NCI-H2171 treated with DMSO at 0.1 percent for 48 hours (cell line): ENCODE results near the gene GOLGA6C.
"Not testable (repeated sequence)": the region's sequence is repeated elsewhere in the genome, so short reads cannot be mapped to it uniquely, and the experiment has no call there.

Experiments
- DNase-seq: peaks from one replicate; lab custom pipeline; 2025; lab: John Stamatoyannopoulos, UW

GOLGA6C gene

GRCh38 chr15:75258620-75259343 is 648 bp downstream of the GOLGA6C start:
- DNase-seq: not testable (repeated sequence)

- DNase-seq: not testable (repeated sequence)
Observed at GRCh38 chr15:75259873-75260272, 1.7 kb downstream of the GOLGA6C start.

- DNase-seq: not testable (repeated sequence)
Observed at GRCh38 chr15:75273751-75274359, 15.7 kb downstream of the GOLGA6C start.

DNA sequence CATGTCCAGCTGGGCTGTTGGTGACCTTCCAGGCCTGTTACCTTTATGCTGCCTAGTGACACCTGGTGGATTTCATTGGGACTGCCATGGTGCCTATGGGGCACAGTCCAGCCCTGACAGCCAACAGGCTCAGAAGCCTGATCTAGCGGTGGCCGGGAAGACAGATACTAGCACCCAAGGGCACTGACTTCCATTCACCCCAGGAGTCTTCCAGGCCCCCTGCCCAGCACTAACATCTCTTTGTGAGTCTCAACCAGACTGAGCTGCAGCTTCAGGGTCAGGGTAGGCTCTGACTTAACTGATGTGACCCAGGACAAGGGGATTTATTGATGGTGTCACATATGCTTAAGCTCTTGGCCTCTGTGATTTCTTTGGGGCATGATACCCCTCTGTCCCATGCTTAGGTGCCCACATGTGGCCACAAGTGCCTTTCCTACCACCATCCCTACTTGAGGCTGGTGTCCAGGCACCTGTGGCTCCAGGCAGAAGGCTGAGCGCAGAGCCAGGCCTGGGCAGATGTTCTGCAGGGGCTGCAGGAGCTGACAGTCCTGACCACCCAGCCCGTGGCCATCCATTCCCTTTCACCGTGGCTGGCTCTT is 16.5 kb downstream of the GOLGA6C start:
- DNase-seq: not testable (repeated sequence)

DNA sequence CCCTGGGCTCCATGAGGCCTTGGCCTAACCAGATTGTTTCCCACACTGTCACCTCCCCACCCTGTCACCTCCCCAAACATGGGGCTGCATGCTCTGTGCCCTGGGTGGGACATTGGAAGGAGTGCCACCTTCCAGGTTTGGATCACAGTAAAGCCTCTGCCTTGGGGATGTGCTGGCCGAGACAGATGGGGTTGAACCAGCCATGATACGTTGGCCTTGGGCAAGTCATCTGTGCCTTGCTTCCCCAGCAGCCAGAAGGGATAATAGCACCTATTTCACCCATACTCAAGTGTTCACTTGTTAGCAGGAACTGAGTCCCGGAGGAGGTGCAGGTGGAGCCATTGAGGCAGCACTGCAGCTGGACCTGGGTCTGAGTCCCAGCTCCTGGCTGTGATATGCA is 17.5 kb downstream of the GOLGA6C start:
- not testable (repeated sequence) for DNase-seq

GRCh38 chr15:75278497-75278896 is 20.4 kb downstream of the GOLGA6C start:
- DNase-seq: not testable (repeated sequence)

GRCh38 chr15:75282572-75282971 is 24.4 kb downstream of the GOLGA6C start, which contains the start of gene GOLGA6D:
Gene GOLGA6D (plus strand): TSS chr15:75282835. CDS start chr15:75282876, 41 bp downstream.
- DNase-seq: not testable (repeated sequence)

- DNase-seq: not testable (repeated sequence)
Observed at GRCh38 chr15:75284152-75284551, 26.0 kb downstream of the GOLGA6C start.

DNA sequence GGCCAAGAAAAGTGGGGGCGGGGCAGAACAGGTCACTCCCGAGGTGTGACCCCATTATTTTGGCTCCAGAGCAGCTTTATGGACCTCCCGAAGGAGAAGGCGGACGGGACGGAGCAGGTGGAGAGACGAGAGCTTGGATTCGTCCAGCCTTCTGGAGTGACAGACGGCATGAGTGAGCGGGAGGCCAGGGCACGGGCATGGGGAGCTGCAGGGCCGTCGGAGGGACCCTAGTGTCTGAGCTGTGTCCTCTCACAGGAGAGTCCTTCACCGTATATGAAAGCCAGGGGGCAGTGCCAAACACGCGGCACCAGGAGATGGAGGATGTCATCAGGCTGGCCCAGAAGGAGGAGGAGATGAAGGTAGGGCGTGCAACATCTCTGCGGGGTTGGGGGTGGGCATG is 35.5 kb downstream of the GOLGA6C start:
- DNase-seq: not testable (repeated sequence)

GRCh38 chr15:75298541-75299310 is 40.6 kb downstream of the GOLGA6C start:
- DNase-seq: not testable (repeated sequence)

DNA sequence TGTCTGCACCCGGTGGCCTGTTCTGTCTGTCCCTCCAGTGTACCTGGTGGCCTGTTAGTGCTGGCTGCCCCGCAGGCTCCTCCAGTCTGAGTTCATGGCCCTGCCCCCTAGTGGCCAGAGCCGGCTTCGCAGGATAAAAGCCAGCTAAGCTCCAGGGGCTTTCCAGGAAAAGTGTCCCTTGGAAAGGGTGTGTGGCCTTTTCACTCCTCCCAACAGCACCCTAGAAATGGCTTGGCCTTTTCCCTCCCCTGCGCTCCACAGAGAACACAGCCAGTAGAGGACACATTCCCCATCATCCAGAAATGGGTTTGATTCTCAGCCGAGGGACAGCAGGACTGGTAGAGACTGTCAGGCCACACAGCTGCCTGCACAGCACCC is 41.2 kb downstream of the GOLGA6C start:
- not testable (repeated sequence) for DNase-seq

- DNase-seq: peak; percentile 2
Observed at GRCh38 chr15:75300026-75300425, 41.9 kb downstream of the GOLGA6C start.

- DNase-seq: no peak
Observed at GRCh38 chr15:75302318-75302717, 44.2 kb downstream of the GOLGA6C start.

DNA sequence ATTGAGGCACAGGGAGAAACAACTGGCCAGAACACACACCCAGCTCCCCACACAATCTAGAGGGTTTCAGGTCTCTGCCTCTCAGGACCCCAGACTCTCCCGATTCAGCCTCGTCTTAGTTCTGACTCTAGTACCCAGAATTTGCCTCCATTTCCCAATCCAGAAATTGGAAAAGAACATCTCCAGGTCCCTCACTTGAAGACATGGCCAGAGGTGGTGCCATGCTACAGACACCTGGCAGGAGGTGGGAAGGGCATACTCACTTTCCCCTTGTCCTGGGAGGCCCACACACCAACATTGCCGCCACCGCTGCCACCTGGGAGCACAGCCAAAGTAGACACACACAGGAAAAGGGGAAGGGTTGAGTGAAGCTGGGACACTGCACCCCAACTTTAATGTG is 44.6 kb downstream of the GOLGA6C start:
- not testable (repeated sequence) for DNase-seq

GRCh38 chr15:75306188-75306587 is 48.1 kb downstream of the GOLGA6C start:
- no peak for DNase-seq

GRCh38 chr15:75307778-75308390 is 49.8 kb downstream of the GOLGA6C start:
- peak; percentile 57 for DNase-seq

GRCh38 chr15:75309711-75310110 is 51.6 kb downstream of the GOLGA6C start:
- no peak for DNase-seq

- DNase-seq: not testable (repeated sequence)
Observed at GRCh38 chr15:75312548-75312947, 54.4 kb downstream of the GOLGA6C start.

DNA sequence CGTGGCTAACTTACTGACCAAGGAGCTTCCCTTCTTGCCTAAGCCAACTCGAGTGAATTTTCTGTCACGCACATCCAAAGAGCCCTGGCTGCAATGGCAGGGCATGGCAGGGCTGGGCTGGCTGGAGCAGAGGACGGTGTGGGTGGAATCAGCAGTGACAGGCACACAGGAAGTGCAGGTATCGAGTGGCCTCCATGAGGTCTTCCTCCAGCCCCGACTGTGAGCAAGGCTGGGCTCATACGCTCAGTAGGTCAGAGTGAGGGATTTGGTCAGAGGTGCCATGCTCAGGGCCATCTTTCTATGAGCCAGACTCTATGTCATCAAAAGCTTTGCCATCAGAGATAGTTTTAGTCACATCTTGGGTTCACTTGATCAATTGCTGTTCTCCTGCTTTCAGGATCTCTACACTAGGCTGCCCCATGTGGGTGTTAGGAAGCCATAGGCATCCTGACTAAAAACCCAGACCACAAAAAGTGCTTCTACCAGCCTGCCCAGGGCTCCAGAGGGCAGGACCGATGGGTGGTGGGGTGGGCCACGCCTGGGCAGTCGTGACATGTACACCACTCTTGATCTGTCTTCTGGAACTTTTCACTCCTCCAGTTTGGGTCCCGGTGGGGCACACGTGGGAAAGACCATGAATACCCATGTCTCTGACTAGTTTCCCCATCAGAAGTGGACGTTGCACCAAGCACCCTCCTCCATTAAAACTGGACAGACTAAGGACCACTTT is 55.1 kb downstream of the GOLGA6C start:
- DNase-seq: no peak

DNA sequence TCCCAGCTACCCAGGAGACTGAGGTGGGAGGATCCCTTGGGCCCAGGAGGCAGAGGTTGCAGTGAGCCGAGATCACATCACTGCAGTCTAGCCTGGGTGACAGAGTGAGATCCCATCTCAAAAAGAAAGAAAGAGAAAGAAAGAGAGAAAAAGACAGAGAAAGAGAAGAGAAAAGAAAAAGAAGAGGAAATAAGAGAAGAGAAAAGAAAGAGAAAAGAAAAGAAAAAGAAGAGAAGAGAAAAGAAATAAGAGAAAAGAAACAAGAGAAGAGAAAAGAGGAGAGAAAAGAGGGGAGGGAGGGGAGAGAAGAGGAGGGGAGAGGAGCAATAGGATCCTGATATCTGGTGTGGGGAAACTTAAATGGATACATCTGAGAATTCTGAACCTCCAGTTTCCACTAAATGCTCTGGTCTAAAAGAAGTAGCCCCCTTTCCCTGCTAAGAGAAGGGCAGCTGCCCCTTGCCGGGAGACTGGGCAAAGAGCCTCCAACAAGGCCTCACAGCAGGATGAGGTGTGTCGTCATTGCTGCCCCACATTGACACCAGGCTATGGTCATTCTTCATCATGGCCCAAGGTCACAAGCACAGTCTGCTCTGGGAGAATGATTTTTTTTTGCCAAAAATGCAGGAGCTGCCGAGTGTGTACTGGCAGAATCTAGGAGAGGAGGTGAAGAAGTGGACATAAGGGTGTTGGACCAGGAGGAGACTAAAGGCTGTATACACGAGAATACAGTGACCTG is 56.6 kb downstream of the GOLGA6C start:
- DNase-seq: no peak
